ENCODE data around the gene CEP83.

DNA sequence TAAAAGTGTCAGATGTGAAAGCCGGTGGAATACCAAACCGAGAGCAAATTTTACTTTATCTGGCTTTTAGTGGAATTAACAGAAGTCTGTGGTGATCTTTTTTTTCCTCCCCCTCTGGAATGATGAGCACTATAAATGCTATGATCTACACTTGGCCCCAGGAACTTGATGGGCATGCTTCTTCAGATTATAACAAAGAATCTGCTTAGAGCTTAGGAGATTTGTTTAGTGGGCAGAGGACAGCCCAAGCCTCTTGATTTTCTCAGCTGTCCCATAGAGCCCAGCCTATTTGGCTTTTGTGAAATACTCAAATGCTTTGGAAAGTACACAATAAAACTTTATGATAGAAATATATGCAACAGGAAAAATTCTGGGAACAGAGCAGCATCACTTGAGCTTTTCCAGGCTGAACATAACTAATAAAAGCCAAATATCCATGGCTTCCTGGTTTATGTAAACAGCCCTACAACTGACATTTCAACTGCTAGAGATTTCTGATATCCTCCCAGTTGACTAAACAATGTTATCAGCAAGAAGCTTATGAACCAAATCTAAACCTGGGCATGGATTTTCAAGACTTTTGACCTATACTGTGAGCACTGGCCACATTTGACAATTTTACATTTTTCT, 161.7 kb downstream of the CEP83 start:
- TF ChIP-seq, protein P1, sequence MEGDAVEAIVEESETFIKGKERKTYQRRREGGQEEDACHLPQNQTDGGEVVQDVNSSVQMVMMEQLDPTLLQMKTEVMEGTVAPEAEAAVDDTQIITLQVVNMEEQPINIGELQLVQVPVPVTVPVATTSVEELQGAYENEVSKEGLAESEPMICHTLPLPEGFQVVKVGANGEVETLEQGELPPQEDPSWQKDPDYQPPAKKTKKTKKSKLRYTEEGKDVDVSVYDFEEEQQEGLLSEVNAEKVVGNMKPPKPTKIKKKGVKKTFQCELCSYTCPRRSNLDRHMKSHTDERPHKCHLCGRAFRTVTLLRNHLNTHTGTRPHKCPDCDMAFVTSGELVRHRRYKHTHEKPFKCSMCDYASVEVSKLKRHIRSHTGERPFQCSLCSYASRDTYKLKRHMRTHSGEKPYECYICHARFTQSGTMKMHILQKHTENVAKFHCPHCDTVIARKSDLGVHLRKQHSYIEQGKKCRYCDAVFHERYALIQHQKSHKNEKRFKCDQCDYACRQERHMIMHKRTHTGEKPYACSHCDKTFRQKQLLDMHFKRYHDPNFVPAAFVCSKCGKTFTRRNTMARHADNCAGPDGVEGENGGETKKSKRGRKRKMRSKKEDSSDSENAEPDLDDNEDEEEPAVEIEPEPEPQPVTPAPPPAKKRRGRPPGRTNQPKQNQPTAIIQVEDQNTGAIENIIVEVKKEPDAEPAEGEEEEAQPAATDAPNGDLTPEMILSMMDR (IDR thresholded peaks at IDR 0.05): no peak
- TF ChIP-seq POLR2A (IDR thresholded peaks at IDR 0.05): no peak
